Raji (cell line): ENCODE data around the gene MACROD1.

Source experiments
- POLR2A ChIP-seq: IDR thresholded peaks from 2 replicates; pipeline ENCODE4 v1.6.1; 2011; ENCODE audit warnings: low read depth, low read length, control low read depth; ENCODE audit not compliant: insufficient read depth

The MACROD1 gene

DNA sequence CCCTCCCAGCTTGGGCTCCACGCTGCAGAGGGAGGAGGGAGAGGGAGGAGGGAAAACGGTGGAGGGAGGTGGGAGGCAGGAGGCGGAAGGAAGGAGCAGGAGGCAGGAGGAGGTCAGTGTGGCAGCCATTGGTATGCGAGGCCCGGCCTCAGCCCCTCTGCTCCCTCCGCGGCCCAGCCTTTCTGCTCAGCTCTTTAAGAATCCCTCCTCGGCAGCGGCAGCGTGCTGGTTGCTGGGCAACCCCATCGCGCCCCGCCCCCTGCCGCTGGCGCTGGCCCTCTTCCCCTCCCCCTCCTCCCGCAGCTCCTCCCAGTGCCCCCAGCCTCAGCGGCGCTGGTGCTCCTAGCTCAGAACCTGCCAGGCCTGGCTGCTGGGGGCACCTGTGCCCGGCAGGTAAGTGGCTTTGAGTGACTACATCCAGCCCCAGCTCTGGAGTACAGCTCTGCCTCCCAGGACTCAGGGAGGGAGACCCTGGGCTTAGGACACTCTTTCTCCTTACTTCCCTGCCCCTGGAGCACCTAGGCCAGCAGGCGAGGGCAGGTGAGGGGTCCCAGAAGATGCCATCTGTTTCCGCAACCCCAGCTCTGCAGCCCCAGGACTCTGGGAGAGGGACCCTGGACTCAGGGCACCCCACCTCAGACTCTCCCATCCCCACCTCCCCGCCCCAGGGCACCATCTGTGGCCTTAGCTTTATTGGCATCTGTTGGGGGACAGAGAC is 137.4 kb downstream of the MACROD1 start:
- no peak for TF ChIP-seq POLR2A

- TF ChIP-seq POLR2A, result no peak
Observed at GRCh38 chr11:64027651-64028397, 138.1 kb downstream of the MACROD1 start.

GRCh38 chr11:64026575-64027205 is 139.2 kb downstream of the MACROD1 start:
- TF ChIP-seq POLR2A, result no peak

- no peak for TF ChIP-seq POLR2A
Observed at GRCh38 chr11:64025205-64025604, 140.7 kb downstream of the MACROD1 start.

DNA sequence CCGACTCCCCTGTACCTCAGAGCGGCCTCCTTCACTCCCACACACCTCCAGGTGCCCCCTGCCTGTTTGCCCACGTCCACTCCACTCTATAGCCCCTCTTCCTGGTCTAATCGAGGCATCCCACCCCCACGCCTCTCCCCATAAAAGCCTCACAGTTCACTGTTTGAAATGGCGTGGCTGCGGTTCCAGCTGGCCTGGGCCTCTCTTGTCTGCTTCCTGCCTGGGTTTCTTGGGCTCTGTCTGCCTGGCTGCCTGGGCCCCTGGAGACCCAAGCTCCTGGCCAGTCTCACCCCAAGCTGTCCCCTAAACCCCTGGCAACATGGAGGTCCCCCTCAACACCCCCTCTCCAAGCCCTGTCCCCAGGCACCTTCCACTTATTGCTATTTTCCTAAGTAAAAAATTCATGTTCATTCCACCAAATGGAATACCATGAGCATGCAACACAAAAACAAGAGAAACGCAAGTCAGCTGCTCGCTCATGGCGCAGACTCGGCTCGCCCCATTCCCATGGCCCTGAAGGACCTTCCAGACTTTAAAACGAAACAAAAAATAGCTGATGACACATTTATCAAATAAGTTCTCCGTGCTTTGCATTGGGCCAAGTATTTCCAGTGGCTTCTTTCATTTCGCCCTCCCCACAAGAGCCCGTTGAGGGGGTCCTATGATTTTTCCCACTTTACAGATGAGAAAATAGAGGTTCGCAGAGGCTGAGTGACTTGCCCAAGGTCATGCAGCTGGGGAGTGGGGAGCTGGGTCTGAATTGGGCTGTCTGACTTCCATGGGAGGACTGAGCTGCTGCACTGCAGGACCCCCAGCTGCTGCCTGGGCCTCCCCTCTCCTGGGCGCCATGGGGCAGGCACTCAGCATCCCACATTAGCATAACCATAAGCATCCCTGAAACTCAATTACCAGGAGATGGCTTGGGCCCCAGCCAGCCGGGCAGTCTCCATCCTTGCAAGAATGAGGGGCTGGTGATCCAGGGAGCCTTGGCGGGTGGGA is 141.9 kb downstream of the MACROD1 start:
- TF ChIP-seq POLR2A, result no peak

DNA sequence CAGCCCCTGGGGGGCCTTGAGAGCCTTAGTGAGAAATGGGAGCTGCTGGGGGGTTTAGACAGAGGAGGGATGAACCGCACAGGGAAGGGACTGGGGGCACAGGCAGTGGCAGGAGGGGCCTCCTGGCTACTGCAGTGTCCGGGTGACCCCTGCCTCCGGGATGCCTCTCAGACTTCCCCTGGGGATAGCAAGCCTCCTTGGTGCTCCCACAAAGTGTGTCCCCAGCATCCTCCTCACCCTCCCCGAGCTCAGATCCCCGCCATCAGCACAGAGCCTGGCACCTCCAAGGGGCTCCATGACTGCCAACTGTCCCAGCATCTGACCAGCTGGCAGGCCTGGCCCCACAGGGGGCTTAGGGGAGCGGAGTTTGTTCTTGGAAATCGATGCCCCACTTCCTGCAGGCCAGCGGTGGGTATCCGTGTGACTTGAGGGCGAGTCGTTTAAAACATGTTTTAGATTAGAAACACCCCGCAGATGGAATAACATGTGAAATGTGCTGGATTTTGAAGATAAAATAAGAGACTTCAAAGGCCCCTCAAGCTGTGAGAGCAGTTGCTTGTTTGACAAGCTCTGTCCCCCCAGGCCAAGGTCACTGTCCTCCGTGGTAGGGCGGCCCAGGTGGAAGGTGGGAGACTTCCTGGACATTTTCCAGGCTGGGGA is 143.7 kb downstream of the MACROD1 start:
- no peak for TF ChIP-seq POLR2A

DNA sequence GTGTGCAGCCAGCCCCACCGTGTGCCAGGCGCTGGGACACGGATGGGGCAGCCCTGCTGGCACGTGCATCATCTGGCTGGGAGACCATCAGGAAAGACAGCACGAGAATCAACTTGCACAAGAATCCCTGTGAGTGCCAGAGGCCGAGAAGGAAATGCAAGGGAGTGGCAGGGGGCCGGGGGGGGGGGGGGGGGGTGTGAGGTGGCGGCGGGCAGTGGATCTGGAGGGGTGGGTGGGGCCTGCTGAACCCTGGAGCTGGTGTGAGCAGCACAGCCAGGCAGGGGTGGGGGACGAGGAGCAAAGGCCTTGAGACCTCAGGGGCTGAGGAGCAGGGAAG is 144.2 kb downstream of the MACROD1 start:
- no peak for TF ChIP-seq POLR2A

GRCh38 chr11:64020976-64021756 is 144.7 kb downstream of the MACROD1 start:
- TF ChIP-seq POLR2A, result no peak

GRCh38 chr11:64019106-64020037 is 146.5 kb downstream of the MACROD1 start:
- no peak for TF ChIP-seq POLR2A

GRCh38 chr11:64018310-64018709 is 147.6 kb downstream of the MACROD1 start:
- no peak for TF ChIP-seq POLR2A

DNA sequence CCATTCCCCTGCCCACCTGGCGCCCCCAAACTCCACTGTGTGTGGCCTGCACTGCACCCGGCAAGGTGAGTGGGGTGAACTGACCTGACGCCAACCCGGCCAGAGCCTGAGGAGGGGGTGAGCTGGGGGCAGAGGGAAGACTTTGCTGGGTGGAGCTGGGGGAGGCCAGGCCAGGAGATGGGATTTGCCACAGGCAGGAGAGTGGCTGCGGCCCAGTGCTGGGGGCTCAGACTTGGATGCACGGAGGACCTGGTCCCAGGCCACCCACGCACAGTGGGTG is 148.0 kb downstream of the MACROD1 start:
- no peak for TF ChIP-seq POLR2A

DNA sequence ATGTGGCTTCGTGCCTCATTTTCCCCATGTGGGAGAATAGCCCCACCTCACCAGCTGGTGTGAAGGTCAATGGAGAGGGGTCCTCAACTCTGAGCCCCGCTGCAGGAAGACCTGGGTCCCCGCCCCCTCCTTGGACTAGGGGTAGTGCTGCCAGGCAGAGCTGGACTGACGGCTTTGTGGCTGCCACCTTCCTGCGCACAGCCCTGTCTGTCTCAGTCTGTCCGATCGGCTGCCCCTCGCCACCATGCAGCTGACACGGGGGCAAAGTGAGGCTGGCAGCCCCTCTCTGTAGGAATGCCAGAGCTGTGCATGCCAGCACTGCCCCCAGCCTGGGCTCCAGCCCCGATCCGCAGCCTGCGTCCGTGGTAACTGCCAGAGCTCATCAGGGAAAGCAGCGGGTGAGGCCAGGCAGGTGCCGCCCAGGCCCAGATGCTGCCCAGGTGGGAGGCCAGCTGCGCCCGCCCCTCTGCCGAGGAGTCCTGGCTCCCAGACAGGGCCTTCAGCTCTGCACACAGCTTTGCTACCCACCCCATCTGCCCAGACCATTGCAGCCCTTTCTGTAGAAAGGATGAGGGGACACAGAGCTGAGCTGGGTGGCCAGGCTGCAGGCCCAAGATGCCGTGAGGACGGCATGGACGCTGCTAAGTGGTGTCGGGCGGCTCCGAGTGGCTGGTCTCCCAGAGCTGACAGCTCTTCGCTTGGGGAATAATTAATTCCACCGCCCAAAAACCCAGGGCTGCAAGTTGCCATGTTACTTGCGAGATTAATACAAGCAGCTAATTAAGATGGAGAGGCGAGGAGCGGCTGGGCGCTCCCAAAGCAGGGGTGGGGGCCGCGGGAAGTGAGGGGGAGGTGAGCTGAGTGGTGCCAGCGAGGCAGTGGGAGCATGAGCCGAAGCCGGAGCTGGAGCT is 149.7 kb downstream of the MACROD1 start:
- no peak for TF ChIP-seq POLR2A

- TF ChIP-seq POLR2A, result no peak
Observed at GRCh38 chr11:64015510-64015909, 150.4 kb downstream of the MACROD1 start.
